GM12878 (cell line): Measurements from ENCODE around the gene OLIG3. TPM values are rescaled to one million over a fixed set of nuclear protein-coding genes. Genes with fewer than 3 reads are reported as not detected.
A peak's percentile ranks its signal among the peaks of the same experiment; 100 is the strongest.

Experiments used
- ATAC-seq: fragments of 200-7000 bp; cut with Tn5 transposase; 3 replicates; pipeline ENCODE4 v1.9.1; 2020; ENCODE audit warnings: mild to moderate bottlenecking, moderate library complexity
- BruUV-seq: library from RNA; stranded (reverse); fragments of 400-500 nt; replicated peaks from 2 replicates; lab custom pipeline; 2021; lab: Mats Ljungman, UMichigan
- CTCF ChIA-PET: fragments of 300-600 bp; sonication (Branson Sonifier 250); formaldehyde crosslinking; extraction: SDS; loops from one replicate; lab custom pipeline; 2021; ENCODE audit warnings: inconsistent platforms; lab: Yijun Ruan, JAX
- POLR2A ChIA-PET: fragments of 350-600 bp; formaldehyde crosslinking; extraction: SDS; loops from one replicate; lab custom pipeline; 2021; ENCODE audit warnings: inconsistent platforms; lab: Charles Lee
- RAD21 ChIA-PET: fragments of 300-600 bp; sonication (Branson Sonifier 250); formaldehyde crosslinking; loops from one replicate; lab custom pipeline; 2023; ENCODE audit warnings: antibody characterized with exemption; ENCODE audit not compliant: unreplicated experiment; lab: Charles Lee
- SMC1A ChIA-PET: fragments of 300-600 bp; sonication (Branson Sonifier 250); formaldehyde crosslinking; loops from one replicate; lab custom pipeline; 2023; ENCODE audit not compliant: unreplicated experiment, uncharacterized antibody; lab: Charles Lee
- DNase-seq: peaks from one replicate; pipeline ENCODE4 v3.0.0-alpha.2; 2011; ENCODE audit warnings: low read depth, low spot score
- FAIRE-seq: peaks from 3 replicates; lab custom pipeline; 2011; peaks lifted over from hg19 to GRCh38; lab: Jason Lieb, UNC
- H2AFZ ChIP-seq: 2 replicates; pipeline ENCODE4 v1.6.0; 2011; ENCODE audit warnings: low read depth, low read length, control low read depth; ENCODE audit not compliant: control insufficient read depth
- H3K27ac ChIP-seq: 2 replicates; pipeline ENCODE4 v1.5.1; 2011; ENCODE audit warnings: control low read depth; ENCODE audit not compliant: control insufficient read depth, insufficient read depth
- H3K27me3 ChIP-seq, 2 experiments: replicated peaks in 1 of 2; 2 replicates each; pipeline versions ENCODE4 v1.6.0 to v1.6.1; 2011; ENCODE audit warnings: low read length in 1 of 2; ENCODE audit not compliant: control insufficient read depth in 2 of 2, insufficient read depth in 2 of 2
- H3K36me3 ChIP-seq, 2 experiments: 2 replicates each; pipeline ENCODE4 v1.5.1; 2011; ENCODE audit warnings: low read length in 1 of 2; ENCODE audit not compliant: control insufficient read depth in 2 of 2, insufficient read depth in 2 of 2
- H3K4me1 ChIP-seq: 2 replicates; pipeline ENCODE4 v1.6.1; 2011; ENCODE audit warnings: mild to moderate bottlenecking, low read length, moderate library complexity, mixed read lengths; ENCODE audit not compliant: control insufficient read depth, insufficient read depth
- H3K4me2 ChIP-seq: 2 replicates; pipeline ENCODE4 v1.6.0; 2011; ENCODE audit warnings: control low read depth; ENCODE audit not compliant: control insufficient read depth, insufficient read depth
- H3K4me3 ChIP-seq: fragments of 200-600 bp; sonication (generic); 2 replicates; pipeline ENCODE4 v1.5.1; 2016
- H3K79me2 ChIP-seq: 2 replicates; pipeline ENCODE4 v1.6.0; 2011; ENCODE audit warnings: low read length; ENCODE audit not compliant: control insufficient read depth, insufficient read depth
- H3K9ac ChIP-seq: 2 replicates; pipeline ENCODE4 v1.8.0; 2011; ENCODE audit warnings: low read length, control low read depth, mixed read lengths; ENCODE audit not compliant: control insufficient read depth, insufficient read depth
- H3K9me3 ChIP-seq: replicated peaks from 3 replicates; pipeline ENCODE4 v1.5.1; 2011; ENCODE audit warnings: mild to moderate bottlenecking, low read length; ENCODE audit not compliant: control insufficient read depth, insufficient read depth
- H4K20me1 ChIP-seq: 2 replicates; pipeline ENCODE4 v1.6.0; 2011; ENCODE audit not compliant: control insufficient read depth, insufficient read depth
- BCL11A ChIP-seq: IDR thresholded peaks from 2 replicates; pipeline ENCODE4 v1.6.1; 2011; ENCODE audit warnings: low read depth, low read length
- BRCA1 ChIP-seq: IDR thresholded peaks from 2 replicates; pipeline ENCODE4 v1.6.1; 2011; ENCODE audit warnings: low read depth, low read length, improper control_type of control experiment
- CREM ChIP-seq: IDR thresholded peaks from 2 replicates; pipeline ENCODE4 v1.6.1; 2014; ENCODE audit warnings: antibody characterized with exemption, low read depth
- E2F8 ChIP-seq: fragments of 450-650 bp; IDR thresholded peaks from 2 replicates; pipeline ENCODE4 v1.6.1; 2018; ENCODE audit warnings: mild to moderate bottlenecking, low read depth, moderate library complexity; ENCODE audit not compliant: partially characterized antibody
- FOXM1 ChIP-seq: IDR thresholded peaks from 2 replicates; pipeline ENCODE4 v1.6.1; 2012; ENCODE audit warnings: low read depth, mild to moderate bottlenecking, inconsistent platforms, low read length, moderate library complexity
- HSF1 ChIP-seq: fragments of 150-350 bp; IDR thresholded peaks from 2 replicates; pipeline ENCODE4 v1.6.1; 2014; ENCODE audit warnings: mild to moderate bottlenecking, low read depth, low read length
- KAT2A ChIP-seq: conservative IDR thresholded peaks from 2 replicates; pipeline ENCODE4 v1.6.1; 2011; ENCODE audit warnings: low read depth, low read length; ENCODE audit not compliant: control insufficient read depth
- MAX ChIP-seq: IDR thresholded peaks from 2 replicates; pipeline ENCODE4 v1.6.1; 2012; ENCODE audit warnings: low read depth, low read length, improper control_type of control experiment
- PML ChIP-seq: IDR thresholded peaks from 2 replicates; pipeline ENCODE4 v1.6.1; 2012; ENCODE audit warnings: low read length, inconsistent platforms
- POLR2A ChIP-seq: IDR thresholded peaks from 2 replicates; pipeline ENCODE4 v1.6.1; 2011; ENCODE audit warnings: low read depth, mild to moderate bottlenecking, low read length
- POLR2AphosphoS5 ChIP-seq: IDR thresholded peaks from 2 replicates; pipeline ENCODE4 v1.6.1; 2011; ENCODE audit warnings: mild to moderate bottlenecking, low read length, inconsistent platforms
- POU2F2 ChIP-seq: IDR thresholded peaks from 3 replicates; pipeline ENCODE4 v1.6.1; 2011; ENCODE audit warnings: low read depth, mild to moderate bottlenecking, low read length, borderline replicate concordance
- RUNX3 ChIP-seq: IDR thresholded peaks from 2 replicates; pipeline ENCODE4 v1.6.1; 2012; ENCODE audit warnings: low read length, inconsistent platforms
- SMARCA5 ChIP-seq: fragments of 450-650 bp; IDR thresholded peaks from 2 replicates; pipeline ENCODE4 v1.6.1; 2017; ENCODE audit warnings: mild to moderate bottlenecking
- SREBF1 ChIP-seq: IDR thresholded peaks from 2 replicates; pipeline ENCODE4 v1.6.1; 2012; ENCODE audit warnings: mild to moderate bottlenecking, low read length
- SREBF2 ChIP-seq: IDR thresholded peaks from 2 replicates; pipeline ENCODE4 v1.6.1; 2012; ENCODE audit warnings: mild to moderate bottlenecking, low read length
- TCF3 ChIP-seq: IDR thresholded peaks from 2 replicates; pipeline ENCODE4 v1.6.1; 2012; ENCODE audit warnings: low read depth, mild to moderate bottlenecking, low read length, borderline replicate concordance; ENCODE audit not compliant: insufficient read depth
- ZBTB4 ChIP-seq: fragments of 450-650 bp; formaldehyde crosslinking; IDR thresholded peaks from 2 replicates; pipeline ENCODE4 v1.4.0; 2022; ENCODE audit warnings: mild to moderate bottlenecking, moderate library complexity
- WGBS: methylation state at CpG from one replicate; pipeline ENCODE4 v1.1.6; 2016; ENCODE audit warnings: low lambda C conversion rate; ENCODE audit not compliant: insufficient replicate concordance, insufficient coverage; ENCODE audit errors: missing lambda C conversion rate; 5-methylcytosine and 5-hydroxymethylcytosine counted together
- in situ Hi-C: fragments of 300-500 bp; cut with MboI; formaldehyde crosslinking; loops from 9 replicates; pipeline ENCODE4 v1.14.3; 2018; ENCODE audit warnings: mixed read lengths
- intact Hi-C: fragments of 100-400 bp; cut with micrococcal nuclease; formaldehyde crosslinking; loops from one replicate; pipeline ENCODE4 v1.14.2; 2022; ENCODE audit not compliant: unreplicated experiment
- polyA plus RNA-seq, 11 experiments: library from polyadenylated mRNA; depleted of rRNA in 4 of 11; unstranded in 6 of 11; stranded (reverse) in 5 of 11; fragments of >200 nt; fragmentation: Nextera tagmentation in 4 of 11; fragmentation: Illumina TruSeq in 1 of 11; extraction: Ambion mirVana in 4 of 11; extraction: Trizol in 1 of 11; gene quantifications; 1 replicate in 1 of 11; 2 replicates in 10 of 11; pipeline versions ENCODE4 v1.2.1 to v1.2.3, GENCODE V29; 2011 to 2016; ENCODE audit warnings: inconsistent platforms in 2 of 11, missing spikeins in 2 of 11, low read depth in 1 of 11
- total RNA-seq, 4 experiments: library from RNA; depleted of rRNA in 3 of 4; stranded (reverse); fragments of >200 nt in 3 of 4; fragmentation: Illumina TruSeq in 1 of 4; extraction: Trizol in 1 of 4; gene quantifications; 2 replicates each; pipeline versions ENCODE4 v1.2.1 to v1.2.3, GENCODE V29; 2013 to 2021

Gene OLIG3
- total and polyA plus RNA-seq, 10 of the 15 experiments (the other 5 are each of a cell fraction or from before 2014, with no cell fraction given), result not detected

GRCh38 chr6:137497721-137498463 lies 3.7 kb upstream of the OLIG3 start:
- no peak overlapping the region for H3K9ac ChIP-seq
- H3K4me2 ChIP-seq, result 0 out of 2 replicates have a peak overlapping the region, but pooled peaks have one; percentile 25
- H3K27me3 ChIP-seq, result peaks cover 23 to 43% of the 10 kb centered on the region in 2 experiments
- ChIA-PET POLR2A (no interaction called here), CTCF (no interaction called here), RAD21 (no interaction called here), SMC1A (no interaction called here)
- H3K36me3 ChIP-seq, result no peaks in the 10 kb centered on the region
- FAIRE-seq (no peak), ATAC-seq (no peak), DNase-seq (no peak)
- no TSS peak for BruUV-seq
- H4K20me1 ChIP-seq, result no peaks in the 10 kb centered on the region
- H3K9me3 ChIP-seq, result peaks cover 2% of the 10 kb centered on the region; the same call in 1 of the 3 replicates
- WGBS, result 57% methylated on average over 60 of the region's 60 CpGs
- no peaks in the 10 kb centered on the region for H3K4me1 ChIP-seq
- H2AFZ ChIP-seq, result no peak overlapping the region
- no peak overlapping the region for H3K4me3 ChIP-seq
- no peak overlapping the region for H3K27ac ChIP-seq
- no peaks in the 10 kb centered on the region for H3K79me2 ChIP-seq
- intact Hi-C loops, result no loop called here
- in situ Hi-C loops, result no loop called here
- no peak for TF ChIP-seq POLR2AphosphoS5
- no peak for TF ChIP-seq PML
- TF ChIP-seq BCL11A, result no peak
- no peak for TF ChIP-seq SREBF1
- no peak for TF ChIP-seq SREBF2
- TF ChIP-seq SMARCA5, result no peak
- TF ChIP-seq HSF1, result no peak
- no peak for TF ChIP-seq TCF3
- TF ChIP-seq E2F8, result no peak
- no peak for TF ChIP-seq CREM
- no peak for TF ChIP-seq RUNX3
- no peak for TF ChIP-seq MAX
- no peak for TF ChIP-seq POU2F2
- no peak for TF ChIP-seq KAT2A
- no peak for TF ChIP-seq BRCA1
- no peak for TF ChIP-seq ZBTB4
- no peak for TF ChIP-seq FOXM1
- no peak for TF ChIP-seq POLR2A
